Cardiac fibroblast (primary cell): ENCODE measurements around the gene ARHGEF3.

Experiments
- DNase-seq, 2 donors: peaks; one replicate each; pipeline versions ENCODE4 v3.0.0 to v3.0.0-alpha.2; 2010; ENCODE audit warnings: low read depth in 2 of 2
- H3K4me3 ChIP-seq, 2 donors: replicated peaks in 1 of 2; 1 replicate in 1 of 2; 2 replicates in 1 of 2; pipeline ENCODE4 v1.5.1; 2011; ENCODE audit warnings: low read depth in 2 of 2, low read length in 2 of 2, mild to moderate bottlenecking in 2 of 2, moderate library complexity in 1 of 2
- CTCF ChIP-seq: IDR thresholded peaks from one replicate; pipeline ENCODE4 v1.5.1; 2011; ENCODE audit warnings: low read depth, mild to moderate bottlenecking, low read length, inconsistent platforms

ARHGEF3 gene

GRCh38 chr3:56822501-56822900 is 20.8 kb upstream of the ARHGEF3 start:
- DNase-seq, result no peak

DNA sequence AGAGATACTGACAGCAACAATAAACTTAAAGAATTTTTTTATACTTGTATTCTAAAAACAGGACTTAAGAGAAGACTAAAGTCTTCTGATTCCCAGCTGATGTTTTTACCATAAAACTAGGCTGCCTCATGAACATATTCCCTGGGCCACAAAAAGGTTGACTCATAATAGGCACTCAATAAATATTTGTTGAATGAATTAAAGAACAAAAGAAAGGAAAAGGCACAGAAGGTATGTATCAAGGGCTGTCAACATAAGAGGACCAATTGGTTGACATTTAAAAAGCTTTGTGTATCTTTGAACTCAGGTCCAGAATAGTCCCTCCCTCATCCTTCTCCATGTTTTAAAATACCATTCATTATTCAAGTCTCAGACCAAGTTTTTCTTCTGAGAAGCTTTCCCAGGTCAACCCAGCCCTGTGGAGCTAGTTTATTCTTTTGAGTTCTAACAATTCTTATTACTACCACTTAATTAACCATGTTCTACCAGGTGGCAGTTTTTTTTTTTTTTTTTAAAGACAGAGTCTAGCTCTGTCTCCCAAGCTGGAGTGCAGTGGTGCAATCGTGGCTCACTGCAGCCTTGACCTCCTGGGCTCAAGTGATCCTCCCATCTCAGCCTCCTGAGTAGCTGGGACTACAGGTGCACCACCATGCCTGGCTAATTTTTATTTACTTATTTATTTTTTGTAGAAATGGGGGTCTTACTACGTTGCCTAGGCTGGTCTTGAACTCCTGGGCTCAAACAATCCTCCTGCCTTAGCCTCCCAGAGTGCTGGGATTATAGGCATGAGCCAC is 17.5 kb upstream of the ARHGEF3 start:
- no peak overlapping the region for H3K4me3 ChIP-seq
- no peak for TF ChIP-seq CTCF

More at GRCh38 chr3:56822501-56822900, 20.8 kb upstream of the ARHGEF3 start:
- H3K4me3 ChIP-seq, result no peak overlapping the region
- TF ChIP-seq CTCF, result no peak

DNA sequence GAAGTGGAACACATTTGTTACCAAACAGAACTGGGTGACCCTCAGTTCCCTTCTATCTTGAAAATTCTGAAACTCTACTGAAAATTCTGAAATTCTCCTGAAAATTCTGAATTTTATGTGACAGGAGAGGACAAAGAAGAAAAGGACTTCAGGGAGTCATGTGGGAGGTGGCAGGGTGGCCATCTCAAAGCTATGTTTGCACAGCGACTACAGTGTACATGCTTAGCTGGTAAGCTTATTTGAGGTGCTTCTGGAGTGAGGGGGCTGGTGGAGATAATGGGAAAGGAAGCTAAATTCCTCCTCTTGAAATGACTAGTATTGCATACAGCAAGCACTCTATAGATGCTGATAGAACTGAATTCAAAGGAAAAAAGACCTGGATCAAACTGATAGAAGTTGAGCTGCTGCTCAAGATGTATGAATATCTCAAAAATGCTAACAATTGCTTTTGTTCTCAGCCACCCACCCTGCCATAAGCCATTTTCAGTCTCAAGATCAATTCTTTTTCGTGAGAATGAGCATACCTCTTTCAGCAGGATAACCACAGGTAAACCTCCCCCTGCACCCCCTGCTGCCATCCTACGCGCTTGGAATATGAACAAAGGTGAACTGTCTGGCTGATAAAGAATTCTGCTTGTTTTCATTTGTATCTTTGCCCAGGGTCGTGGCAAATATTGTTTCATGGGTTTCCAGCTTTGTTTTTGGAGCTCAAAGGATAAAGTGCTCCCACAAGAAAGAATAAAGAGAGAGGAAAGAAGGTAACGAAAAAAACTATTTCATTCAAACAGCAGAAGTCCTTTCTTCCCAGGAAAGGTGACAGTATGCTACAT is 16.6 kb upstream of the ARHGEF3 start:
- no peak for TF ChIP-seq CTCF
- no peak for DNase-seq
- no peak overlapping the region for H3K4me3 ChIP-seq

More for the DNA sequence above, 17.5 kb upstream of the ARHGEF3 start:
- peak in 1 of 2 donors; percentile 38 for DNase-seq

GRCh38 chr3:56817646-56818045 is 15.9 kb upstream of the ARHGEF3 start:
- H3K4me3 ChIP-seq, result no peak overlapping the region
- TF ChIP-seq CTCF, result no peak
- DNase-seq, result no peak

- TF ChIP-seq CTCF, result no peak
- no peak for DNase-seq
- H3K4me3 ChIP-seq, result no peak overlapping the region
Observed at GRCh38 chr3:56816061-56816460, 14.3 kb upstream of the ARHGEF3 start.

DNA sequence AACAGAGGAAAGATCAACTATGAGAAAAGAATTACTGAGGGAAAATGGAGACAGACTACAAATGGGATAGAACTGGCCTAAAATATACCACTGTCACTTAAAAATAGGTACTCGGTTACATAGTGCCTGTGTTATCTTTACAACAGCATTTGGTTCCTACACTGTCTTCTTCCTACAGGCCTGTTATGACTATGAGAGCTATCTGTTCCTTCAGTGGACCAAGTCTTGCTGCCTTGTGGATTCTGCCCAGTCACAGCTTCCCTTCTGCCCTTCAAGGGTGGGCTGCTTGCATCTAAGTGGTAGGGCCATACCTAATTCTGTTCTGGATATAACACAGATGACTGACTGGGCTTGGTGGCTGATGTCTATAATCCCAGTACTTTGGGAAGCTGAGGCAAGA is 13.8 kb upstream of the ARHGEF3 start:
- DNase-seq, result no peak
- H3K4me3 ChIP-seq, result no peak overlapping the region
- no peak for TF ChIP-seq CTCF
